ENCODE results near the gene ARID5B.

GRCh38 chr10:61960396-61961120 is 59.1 kb downstream of the ARID5B start:
- TF ChIP-seq MAX (IDR thresholded peaks at IDR 0.05; ENCODE audit: low read depth, low read length) (no peak), POLR2A (IDR thresholded peaks at IDR 0.05; ENCODE audit: extremely low read depth, insufficient read length) (no peak), CTCF (IDR thresholded peaks at IDR 0.05; ENCODE audit: low read depth, low read length) (no peak), MYC (IDR thresholded peaks at IDR 0.05; ENCODE audit: low read depth, low read length) (no peak)
